Subcutaneous adipose tissue (tissue), 4 donors: ENCODE results near the gene OCIAD1. TPM values are rescaled to one million over a fixed set of nuclear protein-coding genes. Genes with fewer than 3 reads are reported as not detected.

Experiments used
- total RNA-seq, 4 donors: library from RNA; depleted of rRNA; stranded (reverse); fragments of >200 nt; gene quantifications; one replicate each; pipeline ENCODE4 v1.1.0, GENCODE V29; 2016
- TF ChIP-seq, protein P1 (sequence below): fragments of 450-650 bp; IDR thresholded peaks from one replicate; pipeline ENCODE4 v1.5.1; 2016; ENCODE audit warnings: low read depth, mild to moderate bottlenecking, control low read depth, antibody characterized with exemption, moderate library complexity

The OCIAD1 gene
- total RNA-seq, 4 donors from 2014 or later: 86.3 to 122 (median 91.1) TPM

DNA sequence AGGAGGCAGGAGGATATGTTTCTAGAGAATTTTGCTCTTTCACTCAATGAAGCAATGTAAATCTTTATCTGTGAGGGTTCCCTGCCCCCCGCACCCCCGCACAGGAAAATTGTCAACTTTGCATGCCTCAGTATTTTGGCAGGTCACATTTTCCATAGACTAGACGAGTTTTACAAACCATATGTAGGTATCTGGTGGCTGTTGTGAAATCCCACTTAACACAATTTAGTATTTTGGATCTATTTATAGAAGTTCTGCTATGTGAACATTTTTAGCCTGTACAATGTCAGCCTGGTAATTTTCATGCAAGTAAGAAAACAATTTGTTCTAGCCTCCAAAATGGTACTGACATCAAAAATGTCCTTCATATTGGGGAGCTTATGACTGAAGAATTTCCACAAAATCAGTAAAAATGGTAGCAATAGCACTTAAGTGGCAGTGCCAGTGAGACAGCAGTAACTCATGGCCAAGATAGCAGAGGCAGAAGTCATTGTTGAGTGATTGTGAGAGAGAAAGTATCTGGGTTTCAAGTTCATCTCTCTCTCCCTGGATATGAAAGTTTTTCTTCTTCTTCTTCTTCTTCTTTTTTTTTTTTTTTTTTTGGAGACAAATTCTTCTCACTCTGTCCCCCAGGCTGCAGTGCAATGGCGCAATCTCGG is 38.4 kb upstream of the OCIAD1 start:
- TF ChIP-seq, protein P1, sequence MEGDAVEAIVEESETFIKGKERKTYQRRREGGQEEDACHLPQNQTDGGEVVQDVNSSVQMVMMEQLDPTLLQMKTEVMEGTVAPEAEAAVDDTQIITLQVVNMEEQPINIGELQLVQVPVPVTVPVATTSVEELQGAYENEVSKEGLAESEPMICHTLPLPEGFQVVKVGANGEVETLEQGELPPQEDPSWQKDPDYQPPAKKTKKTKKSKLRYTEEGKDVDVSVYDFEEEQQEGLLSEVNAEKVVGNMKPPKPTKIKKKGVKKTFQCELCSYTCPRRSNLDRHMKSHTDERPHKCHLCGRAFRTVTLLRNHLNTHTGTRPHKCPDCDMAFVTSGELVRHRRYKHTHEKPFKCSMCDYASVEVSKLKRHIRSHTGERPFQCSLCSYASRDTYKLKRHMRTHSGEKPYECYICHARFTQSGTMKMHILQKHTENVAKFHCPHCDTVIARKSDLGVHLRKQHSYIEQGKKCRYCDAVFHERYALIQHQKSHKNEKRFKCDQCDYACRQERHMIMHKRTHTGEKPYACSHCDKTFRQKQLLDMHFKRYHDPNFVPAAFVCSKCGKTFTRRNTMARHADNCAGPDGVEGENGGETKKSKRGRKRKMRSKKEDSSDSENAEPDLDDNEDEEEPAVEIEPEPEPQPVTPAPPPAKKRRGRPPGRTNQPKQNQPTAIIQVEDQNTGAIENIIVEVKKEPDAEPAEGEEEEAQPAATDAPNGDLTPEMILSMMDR: no peak

DNA sequence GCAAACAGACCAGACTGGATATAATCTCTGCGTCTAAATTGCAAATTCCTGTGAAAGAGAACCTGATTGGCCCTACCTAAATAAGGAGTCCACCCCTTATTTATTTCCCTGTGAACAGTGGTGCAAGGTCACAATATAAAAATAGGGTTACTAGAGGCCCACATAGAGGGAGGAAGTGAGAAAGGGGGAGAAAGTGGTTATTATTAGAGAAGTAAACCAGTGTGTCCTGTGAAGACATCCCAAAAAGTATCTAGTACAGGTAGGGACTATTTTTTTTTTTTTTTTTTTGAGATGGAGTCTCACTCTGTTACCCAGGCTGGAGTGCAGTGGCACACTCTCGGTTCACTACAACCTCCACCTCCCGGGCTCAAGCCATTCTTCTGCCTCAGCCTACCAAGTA is 35.8 kb upstream of the OCIAD1 start:
- TF ChIP-seq, protein P1: no peak

DNA sequence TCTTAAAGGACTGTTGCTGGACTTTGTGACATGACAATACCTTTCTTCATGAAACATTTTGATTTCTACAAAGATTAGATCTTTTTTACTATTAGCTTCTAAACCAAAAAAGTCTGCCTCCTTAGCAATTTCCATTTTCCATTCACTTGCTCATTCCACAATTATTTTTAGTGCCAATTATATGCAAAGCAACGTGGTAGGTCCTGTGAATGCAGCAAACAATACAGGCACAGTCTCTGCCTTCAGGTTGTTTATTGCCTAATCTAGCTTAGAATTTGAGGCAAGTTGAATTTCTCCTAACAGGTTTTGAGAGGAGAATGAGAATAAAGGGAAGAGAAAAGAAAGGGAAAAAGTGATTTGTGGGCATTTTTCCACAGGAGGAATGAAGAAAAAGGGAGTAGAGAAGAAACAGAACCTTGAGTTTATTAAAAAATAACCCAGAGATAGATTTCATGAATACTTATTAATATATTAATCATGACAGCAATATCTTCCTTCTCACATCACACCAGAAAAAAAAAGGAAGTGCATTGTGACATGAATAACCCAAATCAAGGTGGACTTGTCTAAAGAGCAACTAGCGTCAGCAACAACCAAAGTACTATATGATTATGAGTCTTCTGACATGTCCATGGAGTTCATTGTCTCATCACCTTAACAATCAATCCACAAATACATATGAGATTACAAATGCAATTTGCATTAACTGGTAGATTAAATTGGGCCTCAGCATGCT is 34.5 kb upstream of the OCIAD1 start:
- TF ChIP-seq, protein P1: no peak

DNA sequence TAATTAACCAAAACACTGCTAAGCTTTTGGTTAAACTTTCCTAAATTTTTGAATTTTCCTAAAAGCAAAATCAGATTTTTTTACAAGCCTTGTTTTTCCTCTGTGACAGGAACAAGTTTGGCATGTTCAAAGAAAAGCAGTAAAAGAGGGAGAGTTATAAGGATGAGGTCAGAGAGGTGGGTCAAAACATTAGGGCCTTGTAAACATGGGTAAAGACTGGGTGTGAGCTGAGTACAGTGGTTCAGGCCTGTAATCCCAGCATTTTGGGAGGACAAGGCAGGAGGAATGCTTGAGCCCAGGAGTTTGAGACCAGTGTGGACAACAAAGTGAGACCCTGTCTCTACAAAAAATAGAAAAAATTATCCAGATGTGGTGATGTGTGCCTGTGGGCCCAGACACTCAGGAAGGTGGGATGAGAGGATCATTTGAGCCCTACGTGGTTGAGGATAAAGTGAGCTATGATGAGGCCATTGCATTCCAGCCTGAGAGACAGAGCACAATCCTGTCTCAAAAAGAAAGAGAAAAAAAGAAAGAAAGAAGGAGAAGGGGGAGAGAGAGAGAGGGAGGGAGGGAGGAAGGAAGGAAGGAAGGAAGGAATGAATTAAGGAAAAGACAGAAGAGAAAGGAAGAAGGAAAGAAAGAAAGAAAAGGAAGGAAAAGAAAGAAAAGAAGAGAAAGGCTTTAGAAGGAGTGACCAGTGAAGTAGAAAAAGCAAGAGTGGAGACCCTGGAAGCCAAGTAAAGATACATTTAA is 33.8 kb upstream of the OCIAD1 start:
- TF ChIP-seq, protein P1: no peak

DNA sequence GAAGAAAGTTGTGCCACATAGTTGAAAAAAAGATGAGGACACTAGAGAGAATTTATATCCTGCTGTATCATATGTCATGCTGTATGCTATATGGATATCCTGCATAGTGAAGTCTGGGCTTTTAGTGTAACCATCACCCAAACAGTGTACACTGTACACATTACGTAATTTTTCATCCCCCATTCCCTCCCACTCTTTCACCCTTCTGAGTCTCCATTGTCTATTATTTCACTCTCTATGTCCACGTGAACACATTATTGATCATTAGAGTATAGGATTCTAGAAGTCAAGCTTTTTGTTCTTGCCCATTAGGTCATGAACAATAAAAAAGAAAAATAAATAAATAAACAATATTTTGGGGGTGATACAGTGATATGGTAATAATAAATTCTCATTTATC is 32.8 kb upstream of the OCIAD1 start:
- TF ChIP-seq, protein P1: no peak

DNA sequence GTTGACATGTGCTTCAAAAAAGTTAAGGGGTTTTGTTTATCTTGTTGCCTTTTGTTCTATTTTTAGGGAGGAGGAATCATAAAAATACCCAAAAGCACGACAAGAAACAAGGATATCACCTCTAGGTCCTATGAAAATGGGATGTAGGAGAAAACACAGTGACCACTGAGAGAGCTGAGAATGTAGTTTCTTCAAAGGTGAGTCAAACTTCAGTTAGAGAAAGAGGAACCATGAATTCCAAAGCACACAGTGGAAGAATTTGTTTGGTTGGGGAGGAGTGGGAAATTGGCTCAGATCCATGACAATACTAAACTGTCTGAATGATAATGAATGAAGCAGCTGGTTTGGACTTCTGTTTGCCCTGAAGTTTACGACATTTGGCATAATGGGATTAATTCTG is 31.7 kb upstream of the OCIAD1 start:
- TF ChIP-seq, protein P1: no peak
